NCI-H510A (cell line): ENCODE results near the gene SNRK.

Experiments used
- DNase-seq: peaks from one replicate; lab custom pipeline; 2025; lab: John Stamatoyannopoulos, UW

The SNRK gene

GRCh38 chr3:43273416-43273815 lies 12.9 kb upstream of the SNRK start:
- no peak for DNase-seq

- no peak for DNase-seq
Observed at GRCh38 chr3:43279082-43279481, 7.3 kb upstream of the SNRK start.

- no peak for DNase-seq
Observed at GRCh38 chr3:43279532-43279931, 6.8 kb upstream of the SNRK start.

GRCh38 chr3:43281020-43281419 lies 5.3 kb upstream of the SNRK start:
- DNase-seq = no peak

- DNase-seq = no peak
Observed at GRCh38 chr3:43284171-43284570, 2.2 kb upstream of the SNRK start.

- DNase-seq = no peak
Observed at GRCh38 chr3:43285644-43286043, 696 bp upstream of the SNRK start.

GRCh38 chr3:43286841-43287499 lies 630 bp downstream of the SNRK start:
- DNase-seq = no peak

- DNase-seq = no peak
Observed at GRCh38 chr3:43287500-43287873, 1.1 kb downstream of the SNRK start.

GRCh38 chr3:43288366-43288765 lies 2.0 kb downstream of the SNRK start:
- DNase-seq = no peak

- no peak for DNase-seq
Observed at GRCh38 chr3:43288850-43289249, 2.5 kb downstream of the SNRK start.

GRCh38 chr3:43289401-43289800 lies 3.1 kb downstream of the SNRK start:
- no peak for DNase-seq

GRCh38 chr3:43289841-43290470 lies 3.6 kb downstream of the SNRK start:
- DNase-seq = no peak

- no peak for DNase-seq
Observed at GRCh38 chr3:43290956-43291355, 4.6 kb downstream of the SNRK start.

- no peak for DNase-seq
Observed at GRCh38 chr3:43291546-43291945, 5.2 kb downstream of the SNRK start.

GRCh38 chr3:43294975-43295374 lies 8.6 kb downstream of the SNRK start:
- no peak for DNase-seq

GRCh38 chr3:43296565-43296964 lies 10.2 kb downstream of the SNRK start:
- no peak for DNase-seq

- no peak for DNase-seq
Observed at GRCh38 chr3:43298292-43298691, 12.0 kb downstream of the SNRK start.

GRCh38 chr3:43298761-43299160 lies 12.4 kb downstream of the SNRK start:
- DNase-seq = no peak

GRCh38 chr3:43302116-43302880 lies 16.0 kb downstream of the SNRK start:
- no peak for DNase-seq

- DNase-seq = no peak
Observed at GRCh38 chr3:43304126-43304525, 17.8 kb downstream of the SNRK start.

GRCh38 chr3:43307226-43307625 lies 20.9 kb downstream of the SNRK start:
- no peak for DNase-seq

GRCh38 chr3:43307649-43308048 lies 21.3 kb downstream of the SNRK start:
- DNase-seq = no peak
